Body of pancreas (tissue), 4 donors: ENCODE results near the gene LIPT2.

Experiments
- CTCF ChIP-seq, 7 experiments: fragments of 450-650 bp in 4 of 7; fragments of 200-600 bp in 3 of 7; sonication (generic) in 3 of 7; IDR thresholded peaks; one replicate each; pipeline ENCODE4 v1.5.1; 2016 to 2019; ENCODE audit warnings: antibody characterized with exemption in 7 of 7
- POLR2A ChIP-seq, 3 donors: fragments of 450-650 bp; IDR thresholded peaks; one replicate each; pipeline ENCODE4 v1.6.1; 2016; ENCODE audit warnings: antibody characterized with exemption in 3 of 3, mild to moderate bottlenecking in 2 of 3

- TF ChIP-seq POLR2A (IDR thresholded peaks at IDR 0.05) = no peak
- no peak for TF ChIP-seq CTCF (IDR thresholded peaks at IDR 0.05)
Observed at GRCh38 chr11:74463216-74463615, 30.3 kb downstream of the LIPT2 start.
